ENCODE results near the gene RTTN.
"Not testable (repeated sequence)": the region's sequence is repeated elsewhere in the genome, so short reads cannot be mapped to it uniquely, and the experiment has no call there.

Gene RTTN

DNA sequence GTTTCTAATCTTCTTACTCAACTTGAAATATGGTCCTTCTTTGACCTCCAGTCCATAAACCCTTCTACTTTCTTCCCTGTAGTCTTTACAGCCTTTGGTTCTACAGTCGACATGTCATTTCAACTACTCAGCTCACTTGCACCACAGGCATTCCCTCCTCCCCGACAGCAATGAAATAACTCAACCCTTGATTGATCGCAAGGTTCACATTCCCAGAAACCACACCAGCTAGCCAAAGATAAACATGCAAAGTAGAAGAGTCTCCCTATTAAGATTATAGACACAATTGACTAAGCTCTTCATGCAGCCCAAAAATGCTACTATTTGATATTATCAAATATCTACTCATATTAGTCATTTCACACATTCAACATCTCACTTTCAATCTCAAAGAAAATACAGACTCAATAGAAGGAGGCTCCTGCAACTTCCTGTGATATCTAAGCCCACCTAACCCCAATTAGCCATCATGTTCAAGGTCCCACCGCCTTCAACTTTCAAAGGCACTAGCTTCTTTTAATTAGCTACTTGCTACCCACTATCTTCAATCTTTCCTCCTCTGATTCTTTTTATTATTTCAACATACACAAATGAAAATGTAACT is 50.8 kb downstream of the RTTN start:
- no peak for DNase-seq (ENCODE audit: low read depth in 2 of 2)

DNA sequence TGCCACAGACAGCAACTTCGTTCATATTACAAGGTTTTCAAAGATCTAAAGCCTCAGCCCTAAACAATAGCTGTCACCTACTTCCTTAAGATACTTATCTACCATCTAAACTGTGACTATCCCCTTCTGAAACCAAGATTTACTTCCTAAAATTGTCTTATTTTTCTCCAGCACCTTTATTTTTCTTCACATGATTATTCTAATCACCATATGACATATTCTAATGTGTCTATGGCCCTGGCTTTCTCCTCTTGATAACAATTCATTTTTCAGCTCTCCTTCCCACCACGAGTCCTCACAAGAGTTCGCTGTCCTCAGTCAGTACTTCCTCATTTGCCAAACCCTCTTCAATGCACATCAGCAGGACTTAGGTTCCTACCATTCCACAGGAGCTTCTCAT is 53.9 kb downstream of the RTTN start:
- no peak for DNase-seq (ENCODE audit: low read depth in 2 of 2)

DNA sequence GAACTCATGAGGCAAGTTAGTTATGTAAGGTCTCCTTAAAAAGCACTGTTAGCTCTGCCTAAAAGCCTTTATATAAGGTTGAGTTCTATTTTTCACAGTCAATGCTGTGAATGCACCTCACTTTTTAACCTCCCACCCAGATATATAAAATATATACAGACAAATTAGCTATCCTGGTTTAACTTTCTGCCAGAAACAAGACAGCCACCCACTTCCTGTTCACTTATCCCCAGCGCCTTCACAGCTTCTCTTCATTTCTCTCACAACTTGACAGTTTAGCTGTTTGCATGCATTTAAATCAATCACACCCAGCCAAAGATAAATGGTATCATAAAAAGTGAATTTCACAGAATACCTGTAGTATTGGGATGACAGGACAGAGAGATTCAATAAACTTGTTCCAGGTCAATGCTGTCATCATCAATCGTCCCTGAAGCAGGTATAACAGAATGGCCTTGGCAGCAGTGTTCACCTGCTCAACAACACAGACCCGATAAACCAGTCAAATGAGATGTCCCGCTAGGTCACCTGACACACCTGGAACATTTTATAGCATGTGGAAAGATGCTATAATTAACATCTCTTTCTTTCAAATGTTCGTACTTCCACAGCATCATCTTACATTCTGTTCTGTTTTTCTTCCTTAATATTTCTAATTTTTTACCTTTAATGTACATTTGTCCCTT is 55.7 kb downstream of the RTTN start:
- no peak for DNase-seq (ENCODE audit: low read depth in 2 of 2)

DNA sequence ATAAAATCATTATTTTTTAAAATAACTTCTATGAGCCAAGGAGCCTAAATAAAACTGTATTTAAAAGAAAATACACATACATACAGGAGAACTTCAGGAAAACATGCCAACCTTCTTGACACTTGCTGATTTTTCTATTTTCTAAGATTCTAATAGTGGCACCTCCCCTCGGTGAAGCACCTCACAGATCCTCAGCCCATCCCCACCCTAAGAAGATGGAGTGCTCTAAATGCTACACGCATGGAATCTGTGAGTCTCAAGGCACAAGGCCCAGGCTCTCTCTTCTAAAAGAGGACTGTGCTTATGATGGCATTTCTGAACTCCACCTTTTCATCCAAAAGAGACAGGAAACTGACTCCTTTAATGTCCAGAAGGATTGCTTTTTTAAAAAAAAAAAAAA is 56.3 kb downstream of the RTTN start:
- no peak for DNase-seq (ENCODE audit: low read depth in 2 of 2)

DNA sequence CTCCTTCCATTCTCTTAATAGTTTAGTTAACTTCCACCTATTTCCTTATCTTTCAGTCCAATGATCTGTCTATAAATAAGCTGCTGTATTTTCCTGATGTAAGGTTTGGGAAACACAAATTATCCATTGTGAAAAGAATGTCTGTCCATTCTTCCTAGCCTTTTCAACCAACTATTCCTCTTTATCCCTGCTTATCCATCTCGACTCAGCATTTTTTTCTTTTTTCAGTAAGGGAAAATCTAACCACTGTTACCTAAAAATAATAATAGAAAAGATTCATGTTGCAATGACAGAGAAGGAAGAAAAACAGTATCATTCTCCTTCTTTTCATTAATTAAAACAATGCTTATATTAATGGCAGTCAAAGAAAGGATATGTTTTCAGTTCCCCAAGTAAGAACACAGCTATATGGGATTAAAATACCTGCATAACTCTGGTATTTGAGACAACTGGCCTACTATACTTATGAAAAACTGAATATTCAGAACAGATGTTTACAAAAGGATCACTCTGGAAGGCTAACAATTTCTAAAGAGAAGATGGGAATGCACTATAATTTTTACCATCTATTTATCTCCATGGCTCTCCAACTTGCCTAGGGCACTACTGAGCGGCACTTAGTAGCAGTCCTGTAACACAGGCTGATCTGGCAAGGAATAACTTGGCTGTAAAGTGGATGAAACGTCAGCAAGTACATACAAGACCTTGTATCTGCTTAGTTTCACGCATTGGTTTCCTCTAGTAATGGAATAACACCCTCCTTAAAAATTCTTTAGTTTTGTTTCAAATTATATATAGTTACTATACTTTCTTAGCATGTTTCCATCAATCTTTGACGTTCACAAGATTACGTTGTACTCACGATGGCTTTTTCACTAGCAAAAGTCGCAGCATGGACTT is 57.2 kb downstream of the RTTN start:
- no peak for DNase-seq (ENCODE audit: low read depth in 2 of 2)

DNA sequence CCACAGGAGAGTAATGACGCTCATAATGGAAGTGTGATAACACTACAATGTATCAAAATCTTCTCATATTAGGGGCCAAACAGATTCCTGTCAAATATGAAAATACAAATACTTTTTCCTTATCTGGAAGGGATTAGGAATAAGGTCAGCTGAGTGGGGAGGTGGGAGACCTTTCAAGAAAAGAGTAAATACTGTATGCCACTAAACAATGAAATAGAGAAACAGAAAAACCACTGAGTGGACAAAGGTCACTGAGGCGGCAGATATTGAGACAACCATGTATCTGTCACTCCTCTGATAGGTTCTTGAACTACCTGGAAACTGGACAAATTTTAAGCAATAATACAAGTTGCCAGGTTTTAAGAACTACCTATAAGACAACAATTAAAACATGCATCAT is 59.3 kb downstream of the RTTN start:
- no peak for DNase-seq (ENCODE audit: low read depth in 2 of 2)

DNA sequence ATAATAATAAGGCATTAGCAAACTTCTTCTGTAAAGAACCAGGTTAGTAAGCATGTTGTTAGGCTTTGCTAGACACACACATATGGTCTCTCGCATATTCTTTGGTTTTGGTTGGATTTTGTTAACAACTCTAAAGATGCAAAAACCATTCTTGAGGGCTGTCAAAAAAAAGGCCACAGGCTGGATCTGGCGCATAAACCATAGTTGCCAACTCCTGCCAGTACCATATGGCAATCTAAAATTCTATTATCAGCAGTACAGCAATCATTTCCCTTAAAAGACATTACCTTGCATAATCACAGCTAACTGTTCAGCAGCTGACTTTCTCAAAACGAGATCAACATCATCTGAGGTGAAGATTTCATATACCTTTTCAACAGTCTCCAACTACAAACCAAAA is 63.5 kb downstream of the RTTN start:
- DNase-seq (ENCODE audit: low read depth in 2 of 2), result no peak

DNA sequence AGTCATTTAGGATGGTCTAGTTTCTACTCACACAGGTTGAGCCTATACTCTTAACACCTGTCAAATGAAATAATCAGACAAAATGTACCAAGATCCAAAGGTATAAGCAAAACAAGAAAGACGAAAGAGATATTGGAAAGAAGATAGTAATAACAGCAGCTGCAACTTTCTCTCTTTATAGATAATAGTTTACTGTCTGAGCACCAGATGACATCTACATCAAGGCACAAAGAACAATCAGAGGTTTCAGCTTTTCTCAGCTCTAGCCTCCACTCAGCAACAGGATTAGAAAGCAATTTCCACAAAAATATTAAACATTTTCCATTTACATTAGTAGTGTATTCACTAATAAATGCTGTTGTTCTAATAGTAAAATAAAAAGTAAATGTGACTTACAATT is 66.3 kb downstream of the RTTN start:
- DNase-seq (ENCODE audit: low read depth in 2 of 2), result no peak

DNA sequence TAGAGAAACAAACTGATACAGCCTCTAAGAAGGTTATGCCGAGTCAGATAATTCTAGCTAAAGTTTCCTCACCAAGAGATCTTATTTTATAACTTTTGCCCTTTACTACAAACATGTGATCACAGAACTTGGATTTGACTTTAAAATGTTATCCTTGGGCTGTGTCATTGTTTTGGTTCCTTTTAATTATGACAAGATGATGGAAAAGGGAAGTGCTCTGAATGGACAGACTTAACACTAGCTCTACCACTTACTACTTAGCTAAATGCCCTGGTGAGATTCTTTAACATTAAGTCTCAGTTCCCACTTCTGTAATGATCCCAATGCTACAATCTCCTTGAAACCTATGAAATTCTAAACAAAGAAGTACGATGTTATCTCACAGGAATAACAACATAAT is 69.9 kb downstream of the RTTN start:
- DNase-seq (ENCODE audit: low read depth in 2 of 2), result no peak

DNA sequence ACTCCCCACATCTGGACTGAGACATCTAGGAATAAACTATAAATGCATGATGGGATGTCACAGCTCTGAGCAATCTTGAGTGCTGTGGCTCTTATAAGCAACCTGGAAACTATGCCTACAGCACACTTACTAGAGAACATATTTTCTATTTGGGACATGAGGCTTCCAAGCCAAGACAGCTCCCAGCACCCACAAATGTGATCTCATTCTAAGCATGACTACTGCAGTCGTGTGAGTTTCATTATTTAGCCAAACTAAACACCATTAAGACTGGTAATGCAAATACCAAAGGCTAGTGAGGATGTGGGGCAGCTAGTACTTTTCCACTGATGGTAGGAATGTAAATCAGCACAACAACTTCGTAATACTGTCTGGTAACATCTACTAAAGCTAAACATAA is 72.5 kb downstream of the RTTN start:
- DNase-seq (ENCODE audit: low read depth in 2 of 2), result no peak

DNA sequence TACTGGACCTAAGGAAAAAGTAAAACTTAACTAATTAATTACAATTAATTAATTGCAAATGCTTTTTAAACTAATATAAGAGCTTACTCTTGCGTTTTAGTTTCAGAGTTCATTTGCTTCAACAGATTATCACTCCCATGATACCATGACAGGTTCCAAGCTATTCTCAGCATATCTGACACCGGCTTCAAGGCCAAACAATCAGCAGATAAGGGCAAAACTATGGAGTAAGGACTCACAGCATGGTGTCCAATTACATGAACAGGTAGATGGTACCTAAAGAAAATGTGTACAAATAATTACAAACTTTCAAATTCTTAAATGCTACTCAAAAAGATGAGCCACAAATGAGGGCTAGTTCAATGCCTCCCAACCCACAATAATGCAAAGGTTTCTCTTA is 77.2 kb downstream of the RTTN start:
- DNase-seq (ENCODE audit: low read depth in 2 of 2), result no peak

DNA sequence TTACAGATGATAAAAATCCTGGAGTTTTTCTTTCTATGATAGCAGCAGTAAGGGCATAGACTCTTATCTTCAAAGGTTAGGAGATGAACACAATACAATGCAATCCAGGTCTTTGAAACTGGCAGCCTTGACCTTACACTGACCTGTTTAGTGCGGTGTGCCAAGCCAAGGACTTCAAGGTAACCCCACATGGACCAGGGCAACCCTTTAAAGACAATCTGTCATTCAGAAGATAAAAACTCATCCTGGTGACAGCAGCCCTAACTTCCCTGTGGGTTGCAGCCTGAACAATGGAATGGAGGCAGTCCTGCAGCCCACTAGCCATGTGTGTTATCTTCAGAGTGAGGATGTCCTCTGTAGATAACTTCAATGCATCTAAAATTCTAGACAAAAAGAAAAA is 78.1 kb downstream of the RTTN start:
- no peak for DNase-seq (ENCODE audit: low read depth in 2 of 2)

DNA sequence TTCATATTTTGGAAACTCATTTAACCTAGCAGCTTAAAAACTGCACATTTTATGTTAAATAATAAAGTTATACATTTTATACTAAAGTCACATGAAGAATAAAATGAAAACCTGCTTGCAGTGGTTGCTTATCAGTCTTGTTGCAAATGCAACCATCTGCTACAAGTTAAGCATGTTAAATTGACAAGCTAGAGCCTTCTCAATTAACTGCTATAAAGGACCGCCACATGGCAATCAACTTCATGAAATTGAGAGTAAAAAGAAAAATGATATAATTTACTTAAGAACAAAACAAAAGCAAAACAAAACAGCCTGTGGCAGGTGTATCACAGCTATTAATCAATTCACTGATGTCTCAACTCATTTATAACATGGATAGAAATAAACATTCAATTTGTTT is 78.7 kb downstream of the RTTN start:
- no peak for DNase-seq (ENCODE audit: low read depth in 2 of 2)

DNA sequence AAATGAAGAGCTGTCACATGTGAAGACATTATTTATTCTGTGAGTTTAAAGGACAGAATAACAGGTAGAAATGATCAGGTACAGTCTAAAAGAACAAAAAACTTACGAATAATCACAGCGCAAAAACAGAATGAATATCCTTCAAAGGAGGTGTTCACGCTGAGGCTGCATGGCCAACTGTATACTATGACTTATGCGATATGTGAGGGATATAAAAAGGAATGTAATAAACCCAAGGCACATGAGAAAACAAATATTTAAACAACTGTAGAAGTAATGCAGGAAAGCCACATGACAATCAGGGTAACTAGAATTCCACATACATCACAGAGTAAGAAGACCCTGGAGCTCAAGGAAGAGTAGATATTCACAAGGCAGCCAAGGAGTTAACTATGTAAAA is 81.3 kb downstream of the RTTN start:
- no peak for DNase-seq (ENCODE audit: low read depth in 2 of 2)

DNA sequence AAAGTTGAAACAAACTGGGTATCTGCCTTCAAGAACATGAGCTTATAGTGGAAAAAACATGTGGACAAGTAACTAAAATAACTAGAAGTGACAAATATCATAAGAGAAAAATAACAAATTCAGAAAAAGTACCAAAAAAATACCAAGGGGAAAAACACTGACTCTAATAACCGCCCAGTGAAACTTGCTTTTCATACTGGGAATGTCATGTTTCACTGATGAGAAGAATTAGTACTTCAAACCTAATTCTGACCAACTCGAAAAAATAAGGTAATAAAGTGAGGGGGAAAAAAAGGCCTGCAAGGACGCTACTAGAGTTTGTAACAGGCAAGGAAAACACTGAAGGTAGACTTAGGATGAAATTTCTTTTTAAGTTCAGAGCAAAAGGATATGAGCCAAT is 83.6 kb downstream of the RTTN start:
- no peak for DNase-seq (ENCODE audit: low read depth in 2 of 2)

DNA sequence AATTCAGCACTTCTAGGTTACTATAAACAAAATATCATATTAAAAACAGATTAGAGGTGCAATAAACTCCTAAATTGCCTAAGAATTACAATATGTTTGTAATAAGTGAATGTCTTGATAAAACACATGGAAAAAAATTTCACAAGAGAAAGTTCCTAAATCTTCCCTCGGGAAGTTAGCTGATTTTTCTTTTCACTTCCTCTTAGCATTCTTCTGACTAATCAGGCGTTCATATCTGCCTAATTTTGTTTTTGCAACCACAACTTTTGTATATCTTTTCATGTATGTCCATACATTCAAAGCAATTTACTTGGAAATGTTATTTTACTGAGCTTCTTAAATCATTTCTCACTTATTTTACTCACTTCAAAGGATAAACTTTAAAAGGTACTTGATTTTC is 88.5 kb downstream of the RTTN start:
- no peak for DNase-seq (ENCODE audit: low read depth in 2 of 2)

DNA sequence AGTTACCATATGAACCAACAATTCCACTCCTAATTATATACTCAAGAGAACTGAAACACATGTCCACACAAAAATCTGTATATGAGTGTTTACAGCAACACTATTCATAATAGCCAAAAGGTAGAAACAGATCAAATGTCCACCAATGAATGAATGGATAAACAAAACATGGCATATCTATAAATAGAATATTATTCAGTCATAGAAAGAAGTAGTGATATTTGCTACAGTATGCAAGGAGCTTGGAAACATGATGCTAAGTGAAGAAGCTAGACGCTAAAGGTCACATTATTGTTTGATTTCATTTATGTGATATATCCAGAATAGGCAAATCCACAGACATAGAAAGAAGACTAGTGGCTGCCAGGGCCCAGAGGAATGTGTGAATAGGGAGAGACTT is 92.0 kb downstream of the RTTN start:
- DNase-seq (ENCODE audit: low read depth in 2 of 2), result no peak

DNA sequence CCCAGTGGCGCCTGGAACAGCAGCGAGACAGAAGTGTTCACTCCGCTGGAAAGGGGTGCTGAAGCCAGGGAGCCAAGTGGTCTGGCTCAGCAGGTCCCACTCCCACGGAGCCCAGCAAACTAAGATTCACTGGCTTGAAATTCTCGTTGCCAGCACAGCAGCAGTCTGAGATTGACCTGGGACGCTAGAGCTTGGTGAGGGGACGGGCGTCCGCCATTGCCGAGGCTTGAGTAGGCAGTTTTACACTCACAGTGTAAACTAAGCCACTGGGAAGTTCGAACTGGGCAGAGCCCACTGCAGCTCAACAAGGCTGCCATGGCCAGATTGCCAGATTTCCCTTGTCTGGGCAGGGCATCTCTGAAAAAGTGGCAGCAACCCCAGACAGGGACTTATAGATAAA is 94.8 kb downstream of the RTTN start:
- DNase-seq (ENCODE audit: low read depth in 2 of 2), result no peak

DNA sequence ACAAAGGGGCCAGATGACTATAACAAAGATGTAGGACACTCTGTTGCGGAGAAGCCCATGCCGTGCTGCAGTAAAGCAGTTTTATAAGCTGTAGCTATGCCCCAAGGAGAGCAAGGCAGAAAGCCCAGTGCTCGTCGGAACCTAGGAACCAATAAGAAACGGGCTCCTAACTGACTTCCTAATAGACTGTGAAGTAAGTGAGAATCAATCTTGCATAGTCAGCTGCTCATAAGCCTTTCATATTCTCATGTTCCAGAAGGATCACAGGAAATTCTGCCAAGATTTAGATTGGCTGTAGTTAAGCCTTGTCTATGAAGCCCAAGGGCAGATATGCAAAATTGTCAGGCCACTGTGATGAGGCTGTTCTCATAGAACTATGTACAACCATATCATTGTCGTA is 98.4 kb downstream of the RTTN start:
- DNase-seq (ENCODE audit: low read depth in 2 of 2), result no peak

DNA sequence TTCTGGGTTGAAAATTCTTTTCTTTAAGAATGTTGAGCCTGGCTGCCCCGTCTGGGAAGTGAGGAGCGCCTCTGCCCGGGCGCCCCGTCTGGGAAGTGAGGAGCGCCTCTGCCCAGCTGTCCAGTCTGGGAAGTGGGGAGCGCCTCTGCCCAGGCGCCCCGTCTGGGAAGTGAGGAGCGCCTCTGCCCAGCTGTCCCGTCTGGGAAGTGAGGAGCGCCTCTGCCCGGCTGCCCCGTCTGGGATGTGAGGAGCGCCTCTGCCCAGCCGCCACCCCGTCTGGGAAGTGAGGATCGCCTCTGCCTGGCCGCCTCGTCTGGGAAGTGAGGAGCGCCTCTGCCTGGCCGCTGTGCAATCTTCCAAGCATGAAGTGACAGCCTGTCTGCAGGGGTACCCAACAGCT is 102.6 kb downstream of the RTTN start:
- DNase-seq (ENCODE audit: low read depth in 2 of 2), result not testable (repeated sequence)

DNA sequence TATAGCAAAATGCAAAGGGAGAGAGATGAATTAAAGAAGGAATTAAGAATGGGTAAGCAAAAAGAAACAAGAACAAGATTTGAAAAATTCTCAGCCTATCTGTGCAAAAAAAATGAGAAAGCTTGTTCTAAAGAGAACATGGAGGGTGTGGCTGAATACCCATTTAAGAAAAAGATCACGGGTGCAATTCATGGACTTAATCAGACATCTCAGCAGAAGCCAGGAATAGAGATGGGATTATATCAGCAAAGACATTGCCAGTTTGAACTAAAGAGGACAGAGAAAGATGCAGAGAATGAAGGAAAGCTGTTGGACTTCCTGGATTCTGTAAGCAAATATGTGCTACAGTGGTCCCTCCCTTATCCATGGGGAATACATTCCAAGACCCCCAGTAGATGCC is 115.6 kb downstream of the RTTN start:
- no peak for DNase-seq (ENCODE audit: low read depth in 2 of 2)

DNA sequence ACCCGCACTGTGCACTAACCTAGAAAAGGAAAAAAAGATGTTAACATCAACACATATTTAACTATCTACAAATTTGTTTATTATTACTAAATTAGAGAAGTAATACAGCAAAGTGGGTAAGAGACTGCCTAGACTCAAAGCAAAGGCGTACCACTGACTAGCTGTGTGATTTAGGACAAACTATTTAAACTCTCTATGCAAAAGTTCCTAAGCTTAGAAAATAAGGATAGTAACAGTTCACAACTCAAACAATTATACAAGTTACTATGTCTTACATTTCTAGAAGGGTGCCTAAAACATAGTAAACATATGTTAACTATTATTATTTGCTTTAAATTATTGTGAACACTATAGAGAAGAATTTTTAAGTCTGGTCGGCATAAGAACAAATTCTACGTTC is 119.4 kb downstream of the RTTN start:
- no peak for DNase-seq (ENCODE audit: low read depth in 2 of 2)

DNA sequence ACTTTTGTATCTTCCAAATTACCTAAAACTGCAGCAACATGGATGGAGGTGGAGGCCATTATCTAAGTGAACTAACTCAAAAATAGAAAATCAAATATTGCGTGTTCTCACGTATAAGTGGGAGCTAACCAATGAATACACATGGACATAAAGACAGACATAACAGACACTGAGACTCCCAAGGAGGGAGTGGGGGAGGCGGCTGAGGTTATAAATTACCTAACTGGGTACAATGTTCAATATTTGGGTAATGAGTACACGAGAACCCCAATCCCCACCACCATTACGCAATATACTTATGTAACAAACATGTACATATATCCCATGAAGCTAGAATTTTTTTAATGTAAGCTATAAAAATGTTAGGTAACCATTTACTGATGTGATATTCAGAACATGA is 119.8 kb downstream of the RTTN start:
- DNase-seq (ENCODE audit: low read depth in 2 of 2), result no peak
